ENCODE measurements around the gene VRK2.
"Not testable (repeated sequence)": the region's sequence is repeated elsewhere in the genome, so short reads cannot be mapped to it uniquely, and the experiment has no call there.

DNA sequence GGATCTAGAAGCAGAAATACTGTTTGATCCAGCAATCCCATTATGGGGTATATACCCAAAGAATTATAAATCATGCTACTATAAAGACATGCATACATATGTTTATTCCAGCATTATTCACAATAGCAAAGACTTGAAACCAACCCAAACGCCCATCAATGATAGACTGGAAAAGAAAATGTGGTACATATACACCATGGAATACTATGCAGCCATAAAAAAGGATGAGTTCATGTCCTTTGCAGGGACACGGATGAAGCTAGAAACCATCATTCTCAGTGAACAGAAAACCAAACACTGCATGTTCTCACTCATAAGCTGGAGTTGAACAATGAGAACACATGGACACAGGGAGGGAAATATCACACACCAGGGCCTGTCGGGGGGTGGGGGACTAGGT lies 133.6 kb downstream of the VRK2 start:
- TF ChIP-seq, protein P1, sequence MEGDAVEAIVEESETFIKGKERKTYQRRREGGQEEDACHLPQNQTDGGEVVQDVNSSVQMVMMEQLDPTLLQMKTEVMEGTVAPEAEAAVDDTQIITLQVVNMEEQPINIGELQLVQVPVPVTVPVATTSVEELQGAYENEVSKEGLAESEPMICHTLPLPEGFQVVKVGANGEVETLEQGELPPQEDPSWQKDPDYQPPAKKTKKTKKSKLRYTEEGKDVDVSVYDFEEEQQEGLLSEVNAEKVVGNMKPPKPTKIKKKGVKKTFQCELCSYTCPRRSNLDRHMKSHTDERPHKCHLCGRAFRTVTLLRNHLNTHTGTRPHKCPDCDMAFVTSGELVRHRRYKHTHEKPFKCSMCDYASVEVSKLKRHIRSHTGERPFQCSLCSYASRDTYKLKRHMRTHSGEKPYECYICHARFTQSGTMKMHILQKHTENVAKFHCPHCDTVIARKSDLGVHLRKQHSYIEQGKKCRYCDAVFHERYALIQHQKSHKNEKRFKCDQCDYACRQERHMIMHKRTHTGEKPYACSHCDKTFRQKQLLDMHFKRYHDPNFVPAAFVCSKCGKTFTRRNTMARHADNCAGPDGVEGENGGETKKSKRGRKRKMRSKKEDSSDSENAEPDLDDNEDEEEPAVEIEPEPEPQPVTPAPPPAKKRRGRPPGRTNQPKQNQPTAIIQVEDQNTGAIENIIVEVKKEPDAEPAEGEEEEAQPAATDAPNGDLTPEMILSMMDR (conservative IDR thresholded peaks at IDR 0.05; ENCODE audit: low read depth, low read length), result not testable (repeated sequence)
- not testable (repeated sequence) for TF ChIP-seq EZH2phosphoT487 (IDR thresholded peaks at IDR 0.05; ENCODE audit: borderline replicate concordance, low read length); EZH2 (IDR thresholded peaks at IDR 0.05; ENCODE audit: low read length, unreplicated experiment)
